Activated CD4-positive, alpha-beta T cell treated with anti-CD3 and anti-CD28 coated beads for 4 hours (primary cell): ENCODE results near the gene MED26.

Source experiments
- DNase-seq, 2 donors: peaks; one replicate each; pipeline ENCODE4 v3.0.0-alpha.2; 2020

MED26 gene

GRCh38 chr19:16532440-16533234 is 95.4 kb downstream of the MED26 start:
- DNase-seq, result no peak

DNA sequence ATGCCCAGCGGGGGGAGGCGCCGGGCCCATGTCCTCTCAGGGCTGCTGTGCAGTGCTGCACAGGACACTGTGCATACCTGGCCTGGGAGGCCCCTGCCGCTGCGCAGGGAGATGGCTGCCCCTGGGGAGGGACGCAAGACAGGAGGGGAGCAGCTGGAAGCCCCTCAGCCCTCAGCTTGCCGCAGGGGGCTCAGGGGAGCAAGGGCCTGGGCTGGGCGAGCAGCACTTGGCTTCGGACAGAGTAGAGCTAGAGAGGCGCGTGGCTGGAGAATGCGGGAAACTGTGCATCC is 96.7 kb downstream of the MED26 start:
- no peak for DNase-seq

DNA sequence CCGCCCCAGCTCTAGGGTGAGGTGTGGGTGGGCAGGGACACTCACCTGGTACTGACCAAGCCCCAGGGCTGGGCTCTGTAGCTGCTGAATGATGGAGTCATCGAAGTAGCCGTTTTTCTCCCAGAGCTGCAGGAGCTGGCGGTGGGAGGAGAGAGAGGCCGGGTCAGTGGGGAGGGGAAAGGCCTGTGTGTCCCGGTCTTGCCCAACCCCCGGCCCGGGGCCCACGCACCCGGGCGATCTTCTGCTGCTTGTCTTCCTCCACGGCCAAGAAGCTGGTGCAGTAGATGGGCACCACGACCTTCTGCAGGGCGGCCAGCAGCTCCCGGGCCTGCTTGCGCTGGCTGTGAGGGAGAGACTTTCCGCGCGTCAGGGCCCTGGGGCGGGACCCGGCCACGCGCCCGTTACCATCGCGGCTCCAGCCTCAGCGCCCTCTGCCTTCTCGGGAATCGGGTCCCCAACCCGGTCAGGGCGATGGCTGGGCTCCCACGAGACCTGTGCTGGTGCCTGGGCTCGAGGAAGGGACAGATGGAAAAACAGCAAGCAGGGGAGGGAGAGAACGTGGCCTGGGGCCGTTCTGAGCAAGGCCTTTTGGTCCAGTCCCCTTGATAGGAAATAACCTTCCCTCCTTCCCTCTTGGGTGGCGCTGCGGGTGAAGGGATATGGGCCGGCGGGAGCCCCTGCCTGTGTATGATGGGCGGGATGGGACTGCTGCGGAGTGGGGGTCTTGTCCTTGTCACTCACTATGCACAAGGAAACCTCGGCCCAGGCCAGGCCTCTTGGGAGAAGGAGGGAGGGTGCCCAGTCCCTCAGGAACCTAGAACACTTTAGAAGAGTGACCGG is 97.2 kb downstream of the MED26 start:
- DNase-seq, result no peak

GRCh38 chr19:16529466-16530144 is 98.4 kb downstream of the MED26 start:
- no peak for DNase-seq

DNA sequence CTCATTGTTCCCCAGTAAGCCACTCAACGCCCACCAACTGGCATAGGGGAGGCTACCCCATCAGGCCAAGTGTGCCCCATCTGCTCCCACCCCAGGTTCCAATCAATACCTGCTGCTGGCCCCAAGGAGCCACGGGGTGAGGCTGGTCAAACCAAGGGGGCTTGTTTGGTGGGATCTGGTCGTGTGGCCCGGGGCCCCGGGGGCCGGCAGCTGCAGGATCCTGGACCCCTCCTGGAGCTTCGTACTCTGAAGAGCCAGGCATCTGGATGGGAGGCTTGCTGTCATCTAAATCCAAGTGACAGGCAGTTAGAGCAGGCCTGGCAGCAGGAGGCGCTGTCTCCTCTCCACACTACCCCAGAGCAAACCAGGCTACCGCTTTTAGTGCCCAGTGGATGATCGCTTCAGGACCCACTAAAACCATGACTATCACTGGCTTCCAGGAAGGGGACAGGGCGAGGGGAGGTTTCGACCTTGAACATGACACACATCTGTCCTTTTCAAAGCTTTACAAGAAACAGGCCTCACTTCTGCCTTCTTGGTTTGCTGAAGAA is 100.0 kb downstream of the MED26 start:
- peak; percentile 22 to 39 for DNase-seq

GRCh38 chr19:16527334-16527935 is 100.6 kb downstream of the MED26 start:
- no peak for DNase-seq

GRCh38 chr19:16525751-16526481 is 102.1 kb downstream of the MED26 start:
- no peak for DNase-seq

GRCh38 chr19:16524991-16525734 is 102.8 kb downstream of the MED26 start:
- DNase-seq, result no peak
